ENCODE results near the gene GJB1.

- TF ChIP-seq REST (IDR thresholded peaks at IDR 0.05; ENCODE audit: borderline replicate concordance) (no peak), CTCF (IDR thresholded peaks at IDR 0.05; ENCODE audit: poor library complexity, severe bottlenecking) (no peak), EZH2 (IDR thresholded peaks at IDR 0.05; ENCODE audit: borderline replicate concordance, insufficient read depth, low read length, poor library complexity, severe bottlenecking) (no peak), RAD21 (conservative IDR thresholded peaks at IDR 0.05) (no peak)
Measured at GRCh38 chrX:71245159-71245558, 22.1 kb downstream of the GJB1 start.
